AG04449 (cell line): ENCODE data around the gene KIF1B.
A peak's percentile ranks its signal among the peaks of the same experiment; 100 is the strongest.

ENCODE experiments used
- CTCF ChIA-PET: fragments of 350-600 bp; formaldehyde crosslinking; extraction: SDS; loops from one replicate; lab custom pipeline; 2021; ENCODE audit warnings: antibody characterized with exemption; lab: Yijun Ruan, JAX
- POLR2A ChIA-PET: fragments of 400-600, 350-600 bp; formaldehyde crosslinking; extraction: SDS; loops from one replicate; lab custom pipeline; 2020; ENCODE audit warnings: antibody characterized with exemption, inconsistent platforms; lab: Yijun Ruan, JAX
- DNase-seq: peaks from one replicate; pipeline ENCODE4 v3.0.0-alpha.2; 2010; ENCODE audit warnings: low read depth, low spot score
- H3K4me3 ChIP-seq: 2 replicates; pipeline ENCODE4 v1.5.1; 2011; ENCODE audit warnings: low read depth, mild to moderate bottlenecking, control low read depth, low read length
- CTCF ChIP-seq: IDR thresholded peaks from one replicate; pipeline ENCODE4 v1.5.1; 2011; ENCODE audit warnings: mild to moderate bottlenecking, moderate library complexity, low read length, control low read depth, inconsistent platforms; ENCODE audit not compliant: insufficient read depth; ENCODE audit errors: missing control alignments

KIF1B gene

GRCh38 chr1:10429868-10430215 is 219.5 kb downstream of the KIF1B start:
- POLR2A ChIA-PET: interaction anchor here (1.4 to 2.0 kb wide), 2 partner anchors 22 to 52 kb away, joined by 5 to 6 read pairs; no protein-coding TSS in a partner anchor
- no peak for TF ChIP-seq CTCF
- DNase-seq: no peak
- CTCF ChIA-PET: interaction anchor here (0.8 to 12.3 kb wide), 45 partner anchors 9 to 802 kb away, joined by 3 to 332 read pairs (median 5); partner anchors contain the start of genes CORT, KIF1B and PGD
- peak overlapping the region; percentile 90 for H3K4me3 ChIP-seq

- TF ChIP-seq CTCF: peak; percentile 91
- POLR2A ChIA-PET: interaction anchor here (1.0 to 2.0 kb wide), 5 partner anchors 15 to 221 kb away, joined by 3 to 6 read pairs (median 5); partner anchors contain the start of gene KIF1B
- no peak for DNase-seq
- CTCF ChIA-PET: interaction anchor here (0.8 to 12.3 kb wide), 45 partner anchors 9 to 803 kb away, joined by 3 to 332 read pairs (median 5); partner anchors contain the start of genes CORT, KIF1B and PGD
- peak within 1 kb of the TSS; percentile 90 for H3K4me3 ChIP-seq
Observed at GRCh38 chr1:10430216-10431069, 220.1 kb downstream of the KIF1B start, which contains the start of gene CENPS. Gene CENPS, plus strand, starts transcription at chr1:10430433. Its CDS starts 85 bp downstream, at chr1:10430518.
